HG03469 (cell line): ENCODE results near the gene ANKRD18A.
"Not testable (repeated sequence)": the region's sequence is repeated elsewhere in the genome, so short reads cannot be mapped to it uniquely, and the experiment has no call there.

ENCODE experiments used
- ATAC-seq: cut with Tn5 transposase; IDR thresholded peaks from one replicate; pipeline ENCODE4 v1.9.1; 2021; ENCODE audit warnings: mild to moderate bottlenecking, moderate library complexity, moderate number of reproducible peaks; ENCODE audit not compliant: unreplicated experiment

The ANKRD18A gene

DNA sequence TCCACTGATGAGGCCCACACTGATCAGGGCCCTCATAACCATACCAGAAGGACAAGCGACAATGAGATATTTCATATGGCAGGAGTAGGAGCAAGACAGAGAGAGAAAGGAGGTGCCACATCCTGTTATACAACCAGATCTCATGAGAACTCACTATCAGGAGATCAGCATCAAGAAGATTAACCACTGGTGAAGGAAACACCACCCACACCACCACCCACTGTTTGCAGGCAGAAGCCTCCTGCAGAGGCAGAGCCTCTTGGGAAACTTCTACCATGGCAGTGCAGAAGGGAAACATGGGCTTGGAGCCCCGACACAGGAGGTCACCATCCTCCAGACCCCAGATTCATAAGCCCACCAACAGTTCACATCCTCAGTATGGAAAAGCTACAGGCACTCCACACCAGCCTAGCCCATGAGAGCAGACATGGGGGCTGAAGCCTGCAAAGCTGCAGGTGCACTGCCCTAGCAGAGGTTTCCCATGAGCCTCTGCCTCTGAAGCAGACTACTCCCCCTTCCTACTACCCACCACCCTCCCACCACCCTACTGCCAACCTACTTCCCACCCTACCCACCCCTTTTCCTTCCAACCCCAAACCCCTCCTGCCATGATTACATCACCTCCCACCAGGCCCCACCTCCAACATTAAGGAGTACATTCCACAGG is 73.8 kb downstream of the ANKRD18A start:
- ATAC-seq, result not testable (repeated sequence)

DNA sequence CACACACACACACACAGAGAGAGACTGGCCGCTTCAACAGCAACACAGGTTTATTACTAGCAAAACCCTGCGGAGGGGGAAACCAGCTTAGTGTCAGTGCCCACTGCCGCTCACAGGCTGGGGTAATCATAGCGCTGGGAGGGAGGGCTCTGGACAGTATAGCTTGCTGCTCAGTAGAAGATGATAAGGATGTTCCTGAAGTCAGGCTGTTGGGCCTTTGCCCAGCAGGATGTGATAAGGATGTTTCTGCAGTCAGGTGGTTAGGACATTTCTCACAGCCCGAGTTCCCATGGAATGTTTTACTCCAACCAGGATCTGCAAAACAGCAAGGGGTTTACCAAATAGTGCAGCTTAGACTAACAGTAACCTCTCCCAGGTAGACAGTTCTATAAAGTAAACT is 79.9 kb downstream of the ANKRD18A start:
- not testable (repeated sequence) for ATAC-seq

DNA sequence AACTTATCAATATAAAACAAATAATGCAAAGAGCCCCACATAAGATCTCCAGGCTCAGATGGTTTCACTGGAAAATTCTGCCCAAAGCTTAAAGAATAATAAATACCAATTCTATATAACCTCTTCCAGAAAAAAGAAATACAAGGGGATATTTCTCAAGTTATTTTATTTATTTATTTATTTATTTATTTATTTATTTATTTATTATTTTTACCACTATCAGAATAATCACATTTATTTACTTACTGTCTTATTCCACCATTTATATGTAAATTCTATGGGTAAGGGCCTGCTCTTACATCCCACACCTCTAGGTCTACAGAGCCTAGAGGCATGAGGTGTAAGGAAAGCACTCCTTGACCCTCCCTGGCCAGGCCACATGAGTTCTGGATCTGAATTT is 91.1 kb downstream of the ANKRD18A start:
- ATAC-seq, result no peak

GRCh38 chr9:38527503-38527902 is 92.9 kb downstream of the ANKRD18A start:
- no peak for ATAC-seq

GRCh38 chr9:38526591-38526990 is 93.8 kb downstream of the ANKRD18A start:
- ATAC-seq, result no peak

GRCh38 chr9:38523121-38523520 is 97.3 kb downstream of the ANKRD18A start:
- ATAC-seq, result no peak

GRCh38 chr9:38521762-38522161 is 98.6 kb downstream of the ANKRD18A start:
- no peak for ATAC-seq
